HT1080 (cell line): Measurements from ENCODE around the gene GRAP. TPM values are rescaled to one million over a fixed set of nuclear protein-coding genes. Genes with fewer than 3 reads are reported as not detected.
"Not testable (repeated sequence)": the region's sequence is repeated elsewhere in the genome, so short reads cannot be mapped to it uniquely, and the experiment has no call there.

Experiments used
- DNase-seq: peaks from one replicate; pipeline ENCODE4 v3.0.0-alpha.2; 2015; ENCODE audit warnings: low read depth
- polyA plus RNA-seq, 2 experiments: library from polyadenylated mRNA; depleted of rRNA; stranded (reverse); fragments of >200 nt; gene quantifications; 2 replicates each; pipeline ENCODE4 v1.2.3, GENCODE V29; 2015
- total RNA-seq: library from RNA; depleted of rRNA; stranded (reverse); fragments of >200 nt; shearing (Covaris generic); gene quantifications from 2 replicates; pipeline ENCODE4 v1.2.3, GENCODE V29; 2014; rRNA removed

GRAP gene
- 0.11 and 0.23 TPM in 2 replicates for total RNA-seq
- 0.05 and 0.51 TPM in 2 replicates for polyA plus RNA-seq (2015; cell fraction: cytosol; rRNA removed)
- polyA plus RNA-seq (2015; cell fraction: nucleus; rRNA removed): 0.34 and 0.49 TPM in 2 replicates

- not testable (repeated sequence) for DNase-seq
Measured at GRCh38 chr17:19046782-19047375, at the start of gene GRAP. GRAP (minus strand) TSS chr17:19046957; CDS start chr17:19046926, 31 bp downstream.

- not testable (repeated sequence) for DNase-seq
Measured at GRCh38 chr17:19093684-19094438, 47.1 kb upstream of the GRAP start.

GRCh38 chr17:19092737-19093683, 46.3 kb upstream of the GRAP start:
- peak; percentile 4 for DNase-seq

- DNase-seq: not testable (repeated sequence)
Measured at GRCh38 chr17:19090058-19090772, 43.5 kb upstream of the GRAP start.

- not testable (repeated sequence) for DNase-seq
Measured at GRCh38 chr17:19088804-19089685, 42.3 kb upstream of the GRAP start.

GRCh38 chr17:19077386-19077785, 30.6 kb upstream of the GRAP start:
- DNase-seq: not testable (repeated sequence)

GRCh38 chr17:19076398-19077192, 29.8 kb upstream of the GRAP start:
- not testable (repeated sequence) for DNase-seq

- not testable (repeated sequence) for DNase-seq
Measured at GRCh38 chr17:19070318-19071168, 23.8 kb upstream of the GRAP start.

- DNase-seq: not testable (repeated sequence)
Measured at GRCh38 chr17:19064378-19064777, 17.6 kb upstream of the GRAP start.

- not testable (repeated sequence) for DNase-seq
Measured at GRCh38 chr17:19063326-19063956, 16.7 kb upstream of the GRAP start.

GRCh38 chr17:19062718-19063325, 16.1 kb upstream of the GRAP start:
- not testable (repeated sequence) for DNase-seq

- not testable (repeated sequence) for DNase-seq
Measured at GRCh38 chr17:19062009-19062717, 15.4 kb upstream of the GRAP start.

- DNase-seq: not testable (repeated sequence)
Measured at GRCh38 chr17:19055447-19055846, 8.7 kb upstream of the GRAP start.

- not testable (repeated sequence) for DNase-seq
Measured at GRCh38 chr17:19048826-19049225, 2.1 kb upstream of the GRAP start.

GRCh38 chr17:19047510-19047909, 753 bp upstream of the GRAP start:
- DNase-seq: not testable (repeated sequence)

GRCh38 chr17:19044643-19045042, 2.1 kb downstream of the GRAP start:
- DNase-seq: not testable (repeated sequence)
